GM19455 (cell line): ENCODE data around the gene NIFK.
"Not testable (repeated sequence)": the region's sequence is repeated elsewhere in the genome, so short reads cannot be mapped to it uniquely, and the experiment has no call there.

Experiments
- ATAC-seq: cut with Tn5 transposase; IDR thresholded peaks from one replicate; pipeline ENCODE4 v1.9.1; 2021; ENCODE audit not compliant: unreplicated experiment

The NIFK gene

GRCh38 chr2:121734544-121734943, 2.1 kb downstream of the NIFK start:
- not testable (repeated sequence) for ATAC-seq

GRCh38 chr2:121731366-121731765, 5.3 kb downstream of the NIFK start:
- no peak for ATAC-seq

GRCh38 chr2:121727950-121728349, 8.7 kb downstream of the NIFK start:
- no peak for ATAC-seq

- no peak for ATAC-seq
These were observed 9.3 kb downstream of the NIFK start for GRCh38 chr2:121727332-121727731.

- no peak for ATAC-seq
These were observed 13.4 kb downstream of the NIFK start for GRCh38 chr2:121723316-121723715.

GRCh38 chr2:121722479-121722878, 14.2 kb downstream of the NIFK start:
- no peak for ATAC-seq

GRCh38 chr2:121721926-121722325, 14.7 kb downstream of the NIFK start:
- ATAC-seq, result no peak

- no peak for ATAC-seq
These were observed 19.1 kb downstream of the NIFK start for GRCh38 chr2:121717529-121717928.

- no peak for ATAC-seq
These were observed 20.5 kb downstream of the NIFK start for GRCh38 chr2:121716126-121716525.

GRCh38 chr2:121711481-121711880, 25.2 kb downstream of the NIFK start:
- ATAC-seq, result not testable (repeated sequence)

GRCh38 chr2:121710470-121711170, 26.1 kb downstream of the NIFK start:
- ATAC-seq, result no peak

GRCh38 chr2:121709776-121710469, 26.8 kb downstream of the NIFK start:
- ATAC-seq, result no peak

- no peak for ATAC-seq
These were observed 28.7 kb downstream of the NIFK start for GRCh38 chr2:121707920-121708361.

- ATAC-seq, result no peak
These were observed 29.2 kb downstream of the NIFK start for GRCh38 chr2:121707344-121707919.

GRCh38 chr2:121705958-121706357, 30.7 kb downstream of the NIFK start:
- ATAC-seq, result no peak

- no peak for ATAC-seq
These were observed 31.3 kb downstream of the NIFK start for GRCh38 chr2:121705390-121705789.

GRCh38 chr2:121701761-121702160, 34.9 kb downstream of the NIFK start:
- ATAC-seq, result not testable (repeated sequence)

GRCh38 chr2:121699421-121700333, 37.0 kb downstream of the NIFK start:
- ATAC-seq, result peak; percentile 97

GRCh38 chr2:121698318-121698930, 38.3 kb downstream of the NIFK start:
- no peak for ATAC-seq

GRCh38 chr2:121697108-121697631, 39.5 kb downstream of the NIFK start:
- no peak for ATAC-seq
